Immature natural killer cell (primary cell): Measurements from ENCODE around the gene CACNB2. TPM values are rescaled to one million over a fixed set of nuclear protein-coding genes. Genes with fewer than 3 reads are reported as not detected.
"Not testable (repeated sequence)": the region's sequence is repeated elsewhere in the genome, so short reads cannot be mapped to it uniquely, and the experiment has no call there.

ENCODE experiments used
- DNase-seq, 3 donors: peaks; one replicate each; pipeline ENCODE4 v3.0.0; 2022; ENCODE audit warnings: mixed read lengths in 1 of 3
- H3K27ac Mint-ChIP-seq, 6 donors: one replicate each; pipeline ENCODE4 v1.8.0; 2020; ENCODE audit warnings: mixed read lengths in 6 of 6, mild to moderate bottlenecking in 5 of 6, inconsistent platforms in 4 of 6, moderate library complexity in 3 of 6
- H3K27me3 Mint-ChIP-seq, 3 donors: one replicate each; pipeline ENCODE4 v1.8.0; 2020 to 2021; ENCODE audit warnings: low read depth in 3 of 3, mild to moderate bottlenecking in 3 of 3, mixed read lengths in 3 of 3, moderate library complexity in 3 of 3, inconsistent platforms in 1 of 3
- H3K36me3 Mint-ChIP-seq, 3 donors: one replicate each; pipeline ENCODE4 v1.8.0; 2020; ENCODE audit warnings: mixed read lengths in 3 of 3, inconsistent platforms in 2 of 3, mild to moderate bottlenecking in 2 of 3
- H3K4me1 Mint-ChIP-seq, 2 donors: one replicate each; pipeline ENCODE4 v1.8.0; 2020; ENCODE audit warnings: inconsistent platforms in 2 of 2, mild to moderate bottlenecking in 2 of 2, mixed read lengths in 2 of 2, moderate library complexity in 1 of 2
- H3K4me3 Mint-ChIP-seq, 5 donors: one replicate each; pipeline ENCODE4 v1.8.0; 2020; ENCODE audit warnings: mild to moderate bottlenecking in 5 of 5, mixed read lengths in 5 of 5, inconsistent platforms in 3 of 5, moderate library complexity in 3 of 5
- H3K9me3 Mint-ChIP-seq, 6 donors: one replicate each; pipeline ENCODE4 v1.8.0; 2020; ENCODE audit warnings: mild to moderate bottlenecking in 6 of 6, mixed read lengths in 6 of 6, inconsistent platforms in 4 of 6, moderate library complexity in 3 of 6
- polyA plus RNA-seq, 3 donors: library from polyadenylated mRNA; unstranded; fragments of 300-500 nt; fragmentation: Illumina TruSeq; gene quantifications; one replicate each; pipeline ENCODE4 v1.2.3, GENCODE V29; 2021

The CACNB2 gene
- polyA plus RNA-seq, 3 donors from 2014 or later = 0.21 TPM; not detected in 2

DNA sequence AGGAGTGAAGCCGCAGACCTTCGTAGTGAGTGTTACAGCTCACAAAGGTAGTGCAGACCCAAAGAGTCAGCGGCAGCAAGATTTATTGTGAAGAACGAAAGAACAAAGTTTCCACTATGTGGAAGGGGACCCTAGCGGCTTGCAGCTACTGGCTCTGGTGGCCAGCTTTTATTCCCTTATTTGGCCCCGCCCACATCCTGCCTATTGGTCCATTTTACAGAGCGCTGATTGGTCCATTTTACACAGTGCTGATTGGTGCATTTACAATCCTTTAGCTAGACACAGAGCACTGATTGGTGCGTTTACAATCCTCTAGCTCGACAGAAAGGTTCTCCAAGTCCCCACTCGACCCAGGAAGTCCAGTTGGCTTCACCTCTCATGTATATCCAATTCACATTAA is 446.4 kb downstream of the CACNB2 start:
- not testable (repeated sequence) for H3K4me3 Mint-ChIP-seq, H3K27ac Mint-ChIP-seq, H3K27me3 Mint-ChIP-seq, DNase-seq, H3K9me3 Mint-ChIP-seq
- peaks cover 34 to 74% (median 71%) of the 10 kb centered on the region in 3 donors for H3K36me3 Mint-ChIP-seq
- H3K4me1 Mint-ChIP-seq = peaks cover 9 to 28% of the 10 kb centered on the region in 2 donors

DNA sequence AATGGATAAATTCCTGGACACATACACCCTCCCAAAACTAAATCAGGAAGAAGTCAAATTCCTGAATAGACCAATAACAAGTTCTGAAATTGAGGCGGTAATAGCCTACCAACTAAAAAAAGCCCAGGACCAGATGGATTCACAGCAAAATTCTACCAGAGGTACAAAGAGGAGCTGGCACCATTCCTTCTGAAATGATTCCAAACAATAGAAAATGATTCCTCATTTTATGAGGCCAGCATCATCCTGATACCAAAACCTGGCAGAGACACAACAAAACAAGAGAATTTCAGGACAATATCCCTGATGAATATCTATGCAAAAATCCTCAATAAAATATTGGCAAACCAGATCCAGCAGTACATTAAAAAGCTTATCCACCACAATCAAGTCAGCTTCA is 450.9 kb downstream of the CACNB2 start:
- Mint-ChIP-seq H3K4me1 (peaks cover 0 to 10% of the 10 kb centered on the region in 2 donors), H3K36me3 (peaks cover 21 to 77% (median 54%) of the 10 kb centered on the region in 3 donors)
- H3K27me3 Mint-ChIP-seq, H3K27ac Mint-ChIP-seq, DNase-seq, H3K9me3 Mint-ChIP-seq, H3K4me3 Mint-ChIP-seq: not testable (repeated sequence)

Other genes with a start within 250 kb of the CACNB2 start
- not detected for gene SLC39A12, start 188.5 kb upstream of the CACNB2 start, polyA plus RNA-seq